Body of pancreas (tissue), 4 donors: ENCODE results near the gene PMEL. TPM values are rescaled to one million over a fixed set of nuclear protein-coding genes. Genes with fewer than 3 reads are reported as not detected.
"Not testable (repeated sequence)": the region's sequence is repeated elsewhere in the genome, so short reads cannot be mapped to it uniquely, and the experiment has no call there.

ENCODE experiments used
- ATAC-seq: fragments of 150-250 bp; one replicate; pipeline ENCODE4 v1.9.1; 2016
- DNase-seq, 4 donors: peaks; one replicate each; pipeline ENCODE4 v3.0.0-alpha.2; 2019
- H3K27ac ChIP-seq, 4 donors: fragments of 200-600 bp; sonication (generic); 1 replicate in 3 of 4; 2 replicates in 1 of 4; pipeline versions ENCODE4 v1.5.1 to v1.6.1; 2016 to 2019; ENCODE audit warnings: mild to moderate bottlenecking in 1 of 4, mixed read lengths in 1 of 4, moderate library complexity in 1 of 4
- H3K27me3 ChIP-seq, 2 donors: fragments of 200-600 bp; sonication (generic); one replicate each; pipeline ENCODE4 v1.6.0; 2016; ENCODE audit warnings: mild to moderate bottlenecking in 1 of 2
- H3K36me3 ChIP-seq, 2 donors: fragments of 200-600 bp; sonication (generic); replicated peaks in 1 of 2; 2 replicates each; pipeline ENCODE4 v1.5.1; 2016; ENCODE audit warnings: low read depth in 2 of 2; ENCODE audit not compliant: insufficient read depth in 1 of 2
- H3K4me1 ChIP-seq: fragments of 200-600 bp; sonication (generic); one replicate; pipeline ENCODE4 v1.6.0; 2016
- H3K4me3 ChIP-seq, 2 donors: fragments of 200-600 bp; sonication (generic); 1 replicate in 1 of 2; 2 replicates in 1 of 2; pipeline ENCODE4 v1.5.1; 2016 to 2019
- H3K9me3 ChIP-seq, 3 donors: fragments of 200-600 bp; sonication (generic); 1 replicate in 2 of 3; 2 replicates in 1 of 3; pipeline ENCODE4 v1.5.1; 2016
- POLR2A ChIP-seq, 3 donors: fragments of 450-650 bp; IDR thresholded peaks; one replicate each; pipeline ENCODE4 v1.6.1; 2016; ENCODE audit warnings: antibody characterized with exemption in 3 of 3, mild to moderate bottlenecking in 2 of 3
- WGBS, 2 donors: methylation state at CpG; one replicate each; pipeline ENCODE4 v1.1.5; 2017; 5-methylcytosine and 5-hydroxymethylcytosine counted together
- intact Hi-C: fragments of 100-400 bp; cut with DNase I; formaldehyde crosslinking; loops from one replicate; pipeline ENCODE4 v1.15.1; 2023
- total RNA-seq, 2 donors: library from RNA; depleted of rRNA; stranded (reverse); fragments of >200 nt; gene quantifications; one replicate each; pipeline ENCODE4 v1.1.0, GENCODE V29; 2016
- TF ChIP-seq, protein P1 (sequence below), 7 experiments: fragments of 450-650 bp in 4 of 7; fragments of 200-600 bp in 3 of 7; sonication (generic) in 3 of 7; IDR thresholded peaks; one replicate each; pipeline ENCODE4 v1.5.1; 2016 to 2019; ENCODE audit warnings: antibody characterized with exemption in 7 of 7

Gene PMEL
- total RNA-seq, 2 donors from 2014 or later = 1.6 to 2.6 TPM

DNA sequence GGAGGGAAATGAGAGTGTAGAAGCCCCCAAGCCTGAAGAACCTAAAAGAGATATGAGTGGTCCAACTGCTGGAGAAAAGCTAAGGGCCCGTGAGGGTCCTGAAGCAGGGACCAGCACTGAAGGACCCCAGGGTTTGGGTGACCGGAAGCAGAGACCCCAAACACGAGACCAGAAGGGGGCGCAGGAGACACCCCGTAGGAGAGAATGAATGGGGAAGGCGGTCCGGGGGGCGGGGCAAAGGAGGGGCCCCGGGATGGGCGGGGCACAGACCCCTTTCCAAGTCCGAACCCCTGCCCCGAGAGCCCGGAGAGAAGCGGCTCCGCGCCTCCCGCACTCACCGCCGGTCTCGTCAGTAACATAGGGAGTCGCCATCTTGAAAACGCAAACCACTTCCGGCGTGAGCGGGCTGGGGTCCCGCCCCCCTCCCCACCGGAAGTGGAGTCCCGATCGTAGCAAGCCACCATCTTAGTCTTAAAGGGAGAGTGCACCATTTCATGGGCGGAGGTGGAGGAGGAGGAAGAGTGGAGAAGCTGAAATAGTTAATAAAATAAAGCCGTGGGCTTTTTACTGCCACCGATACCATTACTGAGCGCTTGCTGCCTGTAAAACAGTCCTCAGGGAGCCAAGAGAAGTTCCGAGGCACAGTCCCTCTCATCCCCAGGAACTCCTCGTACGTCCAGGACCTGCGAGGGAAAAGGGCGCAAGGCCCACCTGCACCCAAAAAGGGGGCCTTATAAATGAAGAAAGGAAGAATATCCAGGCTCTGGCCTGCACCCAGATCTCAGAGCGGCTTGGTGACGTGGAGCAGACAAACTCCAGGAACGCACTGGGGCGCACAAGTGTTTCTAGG lies 38.9 kb downstream of the PMEL start:
- H3K4me1 ChIP-seq = peaks cover 42% of the 10 kb centered on the region

DNA sequence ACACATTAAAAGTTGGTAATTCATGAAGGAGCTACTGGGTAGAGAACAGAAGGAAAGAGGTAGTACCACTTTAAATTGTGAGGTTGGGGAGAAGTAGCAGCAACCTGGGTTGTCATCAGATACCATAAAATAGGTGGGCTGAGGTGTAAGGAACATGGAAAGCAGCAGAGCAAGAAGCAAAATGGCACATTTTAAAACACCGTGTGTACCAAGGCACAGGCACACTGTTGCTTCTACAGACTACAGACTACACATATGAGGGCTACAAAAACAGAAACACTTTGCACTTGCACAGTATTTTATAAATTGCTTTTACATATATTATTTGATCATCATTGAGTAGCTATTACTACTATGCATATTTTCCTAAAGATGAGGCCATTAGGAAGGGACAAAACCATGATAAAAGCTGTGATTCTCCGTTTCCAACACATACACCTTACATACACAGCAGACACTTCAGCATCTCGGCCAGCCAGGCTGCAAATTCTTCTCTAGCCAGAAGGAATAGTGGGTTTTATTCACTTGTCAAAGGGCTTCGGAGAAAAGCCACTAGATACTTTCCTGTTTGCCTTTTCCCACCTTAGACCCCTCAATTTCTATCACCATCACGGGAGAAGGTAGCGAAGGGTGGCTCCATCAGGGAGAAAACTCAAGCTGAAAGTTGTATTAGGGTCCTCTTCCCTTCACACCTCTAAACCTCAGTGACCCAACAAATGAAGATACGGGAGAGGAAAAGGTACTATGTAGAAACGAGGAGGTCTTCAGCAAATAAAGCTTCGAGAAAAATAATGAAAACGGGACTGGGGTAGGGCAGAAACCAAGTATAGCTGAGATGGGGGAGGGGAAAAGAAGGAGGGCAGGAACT lies 39.7 kb downstream of the PMEL start:
- H3K9me3 ChIP-seq = no peaks in the 10 kb centered on the region
- DNase-seq (no peak), ATAC-seq (no peak)
- peak overlapping the region; percentile 75 to 85 for H3K4me3 ChIP-seq
- H3K27me3 ChIP-seq = no peaks in the 10 kb centered on the region
- intact Hi-C loops = no loop called here
- TF ChIP-seq, protein P1, sequence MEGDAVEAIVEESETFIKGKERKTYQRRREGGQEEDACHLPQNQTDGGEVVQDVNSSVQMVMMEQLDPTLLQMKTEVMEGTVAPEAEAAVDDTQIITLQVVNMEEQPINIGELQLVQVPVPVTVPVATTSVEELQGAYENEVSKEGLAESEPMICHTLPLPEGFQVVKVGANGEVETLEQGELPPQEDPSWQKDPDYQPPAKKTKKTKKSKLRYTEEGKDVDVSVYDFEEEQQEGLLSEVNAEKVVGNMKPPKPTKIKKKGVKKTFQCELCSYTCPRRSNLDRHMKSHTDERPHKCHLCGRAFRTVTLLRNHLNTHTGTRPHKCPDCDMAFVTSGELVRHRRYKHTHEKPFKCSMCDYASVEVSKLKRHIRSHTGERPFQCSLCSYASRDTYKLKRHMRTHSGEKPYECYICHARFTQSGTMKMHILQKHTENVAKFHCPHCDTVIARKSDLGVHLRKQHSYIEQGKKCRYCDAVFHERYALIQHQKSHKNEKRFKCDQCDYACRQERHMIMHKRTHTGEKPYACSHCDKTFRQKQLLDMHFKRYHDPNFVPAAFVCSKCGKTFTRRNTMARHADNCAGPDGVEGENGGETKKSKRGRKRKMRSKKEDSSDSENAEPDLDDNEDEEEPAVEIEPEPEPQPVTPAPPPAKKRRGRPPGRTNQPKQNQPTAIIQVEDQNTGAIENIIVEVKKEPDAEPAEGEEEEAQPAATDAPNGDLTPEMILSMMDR (IDR thresholded peaks at IDR 0.05) = no peak
- no peak for TF ChIP-seq POLR2A (IDR thresholded peaks at IDR 0.05)
- H3K36me3 ChIP-seq = peaks cover 0 to 3% of the 10 kb centered on the region in 2 donors
- WGBS, 2 donors = 6 to 8% methylated on average over 10 of the region's 10 CpGs
- peaks cover 37% of the 10 kb centered on the region for H3K4me1 ChIP-seq
- H3K27ac ChIP-seq = peak overlapping the region in 3 of 4 donors; percentile 94 to 97 (median 96)

More for the DNA sequence above, 38.9 kb downstream of the PMEL start:
- Histone ChIP-seq H3K27me3 (no peaks in the 10 kb centered on the region), H3K36me3 (peaks cover 0 to 3% of the 10 kb centered on the region in 2 donors), H3K27ac (peak overlapping the region; percentile 94 to 97 (median 95)), H3K4me3 (peak overlapping the region; percentile 75 to 85), H3K9me3 (no peaks in the 10 kb centered on the region)
- intact Hi-C loops = no loop called here
- ATAC-seq = peak; percentile 80
- TF ChIP-seq, protein P1 (IDR thresholded peaks at IDR 0.05) = peak; percentile 40 to 79 (median 43)
- TF ChIP-seq POLR2A (IDR thresholded peaks at IDR 0.05) = peak in 2 of 3 donors; percentile 24
- DNase-seq = peak; percentile 85 to 90 (median 88)
- 0% methylated on average over 21 to 42 of the region's 42 CpGs for WGBS, 2 donors

DNA sequence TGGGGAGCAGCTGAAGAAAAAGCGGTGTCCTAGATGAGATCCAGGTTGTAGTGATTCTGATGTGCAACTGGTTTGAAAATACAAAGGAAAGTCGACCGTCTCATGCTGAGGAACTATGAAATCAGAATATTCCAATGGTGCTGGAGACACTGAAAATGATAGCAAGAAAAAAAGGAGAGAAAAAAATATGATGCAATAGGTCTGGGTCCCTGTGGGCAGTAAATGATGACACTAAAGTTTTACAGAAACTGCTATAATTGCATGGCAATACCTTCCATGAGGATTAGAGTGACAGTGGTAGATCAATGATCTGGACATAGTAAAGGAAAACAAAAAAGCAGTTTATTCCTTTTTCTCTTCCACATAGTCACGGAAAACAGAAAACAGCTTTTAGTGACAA lies 40.5 kb downstream of the PMEL start:
- H3K4me1 ChIP-seq = peaks cover 30% of the 10 kb centered on the region
- no peaks in the 10 kb centered on the region for H3K9me3 ChIP-seq
- H3K27ac ChIP-seq = no peak overlapping the region
- intact Hi-C loops = no loop called here
- DNase-seq (no peak), ATAC-seq (no peak)
- TF ChIP-seq, protein P1 (IDR thresholded peaks at IDR 0.05) = no peak
- no peak for TF ChIP-seq POLR2A (IDR thresholded peaks at IDR 0.05)
- H3K27me3 ChIP-seq = no peaks in the 10 kb centered on the region
- H3K36me3 ChIP-seq = peaks cover 0 to 3% of the 10 kb centered on the region in 2 donors
- WGBS, 2 donors = 66 to 67% methylated on average over 4 of the region's 4 CpGs
- no peak overlapping the region for H3K4me3 ChIP-seq

DNA sequence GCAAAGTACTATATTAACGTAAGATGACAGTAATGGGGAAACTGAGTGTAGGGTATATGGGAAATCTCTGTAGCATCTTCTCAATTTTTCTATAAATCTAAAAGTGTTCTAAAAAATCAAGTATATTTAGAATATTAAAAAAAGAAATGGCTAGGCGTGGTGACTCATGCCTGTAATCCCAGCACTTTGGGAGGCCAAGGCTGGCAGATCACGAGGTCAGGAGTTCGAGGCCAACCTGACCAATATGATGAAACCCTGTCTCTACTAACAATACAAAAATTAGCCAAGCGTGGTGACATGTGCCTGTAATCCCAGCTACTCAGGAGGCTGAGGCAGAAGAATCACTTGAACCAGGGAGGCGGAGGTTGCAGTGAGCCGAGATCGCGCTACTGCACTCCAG lies 42.2 kb downstream of the PMEL start:
- ATAC-seq, DNase-seq, H3K27me3 ChIP-seq, intact Hi-C loops, H3K4me3 ChIP-seq, H3K27ac ChIP-seq, H3K36me3 ChIP-seq, H3K9me3 ChIP-seq: not testable (repeated sequence)
- WGBS, 2 donors = 89 to 91% methylated on average over 9 of the region's 9 CpGs
- peaks cover 29% of the 10 kb centered on the region for H3K4me1 ChIP-seq

DNA sequence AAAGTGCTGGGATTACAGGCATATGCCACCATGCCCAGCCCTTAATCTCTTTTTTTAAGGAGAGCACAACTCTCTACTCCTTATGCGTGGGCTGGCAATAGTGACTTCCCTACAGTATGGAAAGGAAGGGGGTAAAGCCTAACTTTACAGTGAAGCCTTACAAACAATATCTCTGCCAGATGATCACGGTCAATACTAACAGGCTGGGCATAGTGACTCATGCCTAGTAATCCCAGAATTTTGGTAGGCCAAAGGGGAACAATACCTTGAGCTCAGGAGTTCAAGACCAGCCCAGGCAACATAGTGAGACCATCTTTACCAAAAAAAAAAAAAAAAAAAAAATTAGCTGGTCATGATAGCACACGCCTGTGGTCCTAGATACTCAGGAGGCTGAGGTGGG lies 43.7 kb downstream of the PMEL start:
- intact Hi-C loops = no loop called here
- TF ChIP-seq, protein P1 (IDR thresholded peaks at IDR 0.05) = no peak
- no peak for TF ChIP-seq POLR2A (IDR thresholded peaks at IDR 0.05)
- ATAC-seq (no peak), DNase-seq (no peak)
- WGBS, 2 donors = 83 to 97% methylated on average over 3 of the region's 3 CpGs
- Histone ChIP-seq H3K27ac (no peak overlapping the region), H3K27me3 (no peaks in the 10 kb centered on the region), H3K36me3 (peaks cover 0 to 3% of the 10 kb centered on the region in 2 donors), H3K4me3 (no peak overlapping the region), H3K9me3 (no peaks in the 10 kb centered on the region), H3K4me1 (peaks cover 22% of the 10 kb centered on the region)

DNA sequence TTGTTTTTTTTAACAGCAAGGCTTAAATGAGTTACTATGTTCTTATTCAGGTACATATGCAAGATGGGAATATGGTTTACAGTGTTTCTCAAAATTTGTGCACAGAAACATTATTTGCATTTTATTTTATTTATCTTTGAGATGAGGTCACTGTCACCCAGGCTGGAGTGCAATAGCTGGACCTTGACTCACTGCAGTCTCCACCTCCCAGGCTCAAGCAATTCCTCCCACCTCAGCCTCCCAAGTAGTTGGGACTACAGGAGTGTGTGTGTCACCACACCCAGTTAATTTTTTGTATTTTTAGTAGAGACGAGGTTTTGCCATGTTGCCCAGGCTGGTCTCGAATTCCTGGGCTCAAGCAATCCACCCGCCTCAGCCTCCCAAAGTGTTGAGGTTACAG lies 46.8 kb downstream of the PMEL start:
- intact Hi-C loops = loop anchor here (10.0 kb wide), 1 partner anchor 84 kb away; no protein-coding TSS in a partner anchor
- not testable (repeated sequence) for H3K9me3 ChIP-seq, H3K27me3 ChIP-seq, H3K27ac ChIP-seq, DNase-seq, H3K4me3 ChIP-seq, ATAC-seq, H3K36me3 ChIP-seq
- 75 to 77% methylated on average over 3 of the region's 3 CpGs for WGBS, 2 donors
- H3K4me1 ChIP-seq = peaks cover 28% of the 10 kb centered on the region
